HL-60 (cell line): ENCODE data around the gene TTC9C.
A peak's percentile ranks its signal among the peaks of the same experiment; 100 is the strongest.

Experiments used
- DNase-seq, 2 experiments: peaks; one replicate each; pipeline ENCODE4 v3.0.0-alpha.2; 2010 to 2020; ENCODE audit warnings: low read depth in 1 of 2, low spot score in 1 of 2
- H3K27ac ChIP-seq: fragments of 250-450 bp; sonication (Bioruptor Pico); replicated peaks from 2 replicates; pipeline ENCODE4 v1.5.1; 2020; ENCODE audit warnings: mild to moderate bottlenecking, moderate library complexity
- H3K27me3 ChIP-seq: fragments of 250-450 bp; sonication (Bioruptor Pico); 2 replicates; pipeline ENCODE4 v1.5.1; 2021; ENCODE audit warnings: mild to moderate bottlenecking, moderate library complexity; ENCODE audit not compliant: insufficient read depth, poor library complexity, severe bottlenecking
- H3K4me3 ChIP-seq: replicated peaks from 2 replicates; pipeline ENCODE4 v1.5.1; 2011; ENCODE audit warnings: mild to moderate bottlenecking, control low read depth, low read length; ENCODE audit not compliant: insufficient read depth
- GABPA ChIP-seq: IDR thresholded peaks from 2 replicates; pipeline ENCODE4 v1.6.1; 2012; ENCODE audit warnings: low read depth
- POLR2AphosphoS5 ChIP-seq: IDR thresholded peaks from 2 replicates; pipeline ENCODE4 v1.6.1; 2012; ENCODE audit warnings: low read depth
- SPI1 ChIP-seq: IDR thresholded peaks from 2 replicates; pipeline ENCODE4 v1.6.1; 2012; ENCODE audit warnings: low read depth, mild to moderate bottlenecking, borderline replicate concordance
- TF ChIP-seq, protein P1 (sequence below): IDR thresholded peaks from 2 replicates; pipeline ENCODE4 v1.6.1; 2012; ENCODE audit warnings: low read depth; ENCODE audit not compliant: insufficient replicate concordance
- TF ChIP-seq, protein P2 (sequence below): IDR thresholded peaks from one replicate; pipeline ENCODE4 v1.5.1; 2011; ENCODE audit warnings: low read length, control low read depth, inconsistent platforms; ENCODE audit not compliant: insufficient read depth

The TTC9C gene

DNA sequence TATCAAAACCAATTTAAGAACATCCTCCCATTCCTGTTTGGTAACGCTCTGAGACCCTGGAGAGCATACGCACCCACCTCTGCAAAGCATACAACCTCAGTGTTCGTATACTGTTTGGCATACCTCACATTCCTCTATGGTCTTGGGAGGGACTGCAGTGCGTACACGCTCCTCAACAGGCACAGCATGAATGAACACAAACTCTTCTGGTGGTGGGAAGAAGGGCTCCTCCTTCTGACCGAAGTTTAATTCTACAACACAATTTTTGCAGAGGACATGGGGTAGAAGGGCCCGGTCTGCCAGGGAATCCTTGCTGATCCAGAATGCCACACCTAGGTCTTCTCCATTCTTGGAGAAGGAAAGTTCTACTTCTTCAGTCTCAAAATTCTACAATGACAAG, 6.3 kb upstream of the TTC9C start:
- DNase-seq = no peak
- Histone ChIP-seq H3K27ac (no peak overlapping the region), H3K27me3 (no peaks in the 10 kb centered on the region)

DNA sequence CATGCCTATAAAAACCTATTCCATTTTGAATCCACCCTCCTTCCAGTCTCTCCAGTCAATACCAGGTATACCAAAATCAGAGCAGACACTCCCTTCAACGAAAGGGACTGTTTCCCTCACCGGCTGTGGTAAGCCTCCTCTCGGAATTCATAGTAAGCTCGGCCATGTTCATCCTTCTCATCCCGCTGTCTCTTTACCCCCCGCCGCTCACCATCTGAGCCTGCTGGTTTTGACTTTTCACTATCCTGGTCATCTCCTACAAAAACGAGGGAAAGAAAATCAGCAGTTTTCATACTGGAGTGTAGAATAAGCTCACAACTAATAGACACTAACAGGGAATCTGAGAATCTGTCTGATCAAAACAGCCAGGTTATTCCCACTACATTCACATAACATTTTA, 4.1 kb upstream of the TTC9C start:
- no peak overlapping the region for H3K27ac ChIP-seq
- TF ChIP-seq GABPA = no peak
- TF ChIP-seq, protein P1, sequence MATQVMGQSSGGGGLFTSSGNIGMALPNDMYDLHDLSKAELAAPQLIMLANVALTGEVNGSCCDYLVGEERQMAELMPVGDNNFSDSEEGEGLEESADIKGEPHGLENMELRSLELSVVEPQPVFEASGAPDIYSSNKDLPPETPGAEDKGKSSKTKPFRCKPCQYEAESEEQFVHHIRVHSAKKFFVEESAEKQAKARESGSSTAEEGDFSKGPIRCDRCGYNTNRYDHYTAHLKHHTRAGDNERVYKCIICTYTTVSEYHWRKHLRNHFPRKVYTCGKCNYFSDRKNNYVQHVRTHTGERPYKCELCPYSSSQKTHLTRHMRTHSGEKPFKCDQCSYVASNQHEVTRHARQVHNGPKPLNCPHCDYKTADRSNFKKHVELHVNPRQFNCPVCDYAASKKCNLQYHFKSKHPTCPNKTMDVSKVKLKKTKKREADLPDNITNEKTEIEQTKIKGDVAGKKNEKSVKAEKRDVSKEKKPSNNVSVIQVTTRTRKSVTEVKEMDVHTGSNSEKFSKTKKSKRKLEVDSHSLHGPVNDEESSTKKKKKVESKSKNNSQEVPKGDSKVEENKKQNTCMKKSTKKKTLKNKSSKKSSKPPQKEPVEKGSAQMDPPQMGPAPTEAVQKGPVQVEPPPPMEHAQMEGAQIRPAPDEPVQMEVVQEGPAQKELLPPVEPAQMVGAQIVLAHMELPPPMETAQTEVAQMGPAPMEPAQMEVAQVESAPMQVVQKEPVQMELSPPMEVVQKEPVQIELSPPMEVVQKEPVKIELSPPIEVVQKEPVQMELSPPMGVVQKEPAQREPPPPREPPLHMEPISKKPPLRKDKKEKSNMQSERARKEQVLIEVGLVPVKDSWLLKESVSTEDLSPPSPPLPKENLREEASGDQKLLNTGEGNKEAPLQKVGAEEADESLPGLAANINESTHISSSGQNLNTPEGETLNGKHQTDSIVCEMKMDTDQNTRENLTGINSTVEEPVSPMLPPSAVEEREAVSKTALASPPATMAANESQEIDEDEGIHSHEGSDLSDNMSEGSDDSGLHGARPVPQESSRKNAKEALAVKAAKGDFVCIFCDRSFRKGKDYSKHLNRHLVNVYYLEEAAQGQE = no peak
- no peak for TF ChIP-seq POLR2AphosphoS5
- no peak for TF ChIP-seq SPI1
- TF ChIP-seq, protein P2, sequence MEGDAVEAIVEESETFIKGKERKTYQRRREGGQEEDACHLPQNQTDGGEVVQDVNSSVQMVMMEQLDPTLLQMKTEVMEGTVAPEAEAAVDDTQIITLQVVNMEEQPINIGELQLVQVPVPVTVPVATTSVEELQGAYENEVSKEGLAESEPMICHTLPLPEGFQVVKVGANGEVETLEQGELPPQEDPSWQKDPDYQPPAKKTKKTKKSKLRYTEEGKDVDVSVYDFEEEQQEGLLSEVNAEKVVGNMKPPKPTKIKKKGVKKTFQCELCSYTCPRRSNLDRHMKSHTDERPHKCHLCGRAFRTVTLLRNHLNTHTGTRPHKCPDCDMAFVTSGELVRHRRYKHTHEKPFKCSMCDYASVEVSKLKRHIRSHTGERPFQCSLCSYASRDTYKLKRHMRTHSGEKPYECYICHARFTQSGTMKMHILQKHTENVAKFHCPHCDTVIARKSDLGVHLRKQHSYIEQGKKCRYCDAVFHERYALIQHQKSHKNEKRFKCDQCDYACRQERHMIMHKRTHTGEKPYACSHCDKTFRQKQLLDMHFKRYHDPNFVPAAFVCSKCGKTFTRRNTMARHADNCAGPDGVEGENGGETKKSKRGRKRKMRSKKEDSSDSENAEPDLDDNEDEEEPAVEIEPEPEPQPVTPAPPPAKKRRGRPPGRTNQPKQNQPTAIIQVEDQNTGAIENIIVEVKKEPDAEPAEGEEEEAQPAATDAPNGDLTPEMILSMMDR = no peak

More for the DNA sequence above, 6.3 kb upstream of the TTC9C start:
- H3K4me3 ChIP-seq = no peak overlapping the region
- TF ChIP-seq POLR2AphosphoS5 (no peak), GABPA (no peak), SPI1 (no peak)

DNA sequence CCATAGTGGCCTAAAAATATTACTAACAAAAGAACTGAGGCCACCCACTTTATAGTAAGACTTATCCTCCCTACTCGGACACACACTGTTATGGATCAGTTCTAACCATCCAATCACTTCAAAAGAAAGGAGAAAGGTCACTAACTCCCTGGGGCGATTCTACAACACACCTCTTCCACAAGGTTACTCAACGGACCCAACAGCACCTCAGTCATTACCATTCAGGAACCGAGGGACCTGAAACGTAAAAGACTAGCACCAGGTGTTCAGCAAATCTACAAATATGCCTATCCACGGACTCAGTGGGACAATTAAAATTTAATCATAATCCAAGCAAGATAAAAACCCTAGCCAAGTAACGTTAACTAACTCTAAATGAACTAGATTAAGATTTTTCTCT, 2.6 kb upstream of the TTC9C start:
- no peaks in the 10 kb centered on the region for H3K27me3 ChIP-seq
- peak overlapping the region; percentile 89 for H3K27ac ChIP-seq
- peak overlapping the region; percentile 93 for H3K4me3 ChIP-seq
- no peak for TF ChIP-seq POLR2AphosphoS5
- no peak for TF ChIP-seq SPI1
- TF ChIP-seq, protein P1 = no peak
- TF ChIP-seq GABPA = no peak
- TF ChIP-seq, protein P2 = no peak
- no peak for DNase-seq

More for the DNA sequence above, 4.1 kb upstream of the TTC9C start:
- H3K4me3 ChIP-seq = no peak overlapping the region
- H3K27me3 ChIP-seq = no peaks in the 10 kb centered on the region
- DNase-seq = no peak

DNA sequence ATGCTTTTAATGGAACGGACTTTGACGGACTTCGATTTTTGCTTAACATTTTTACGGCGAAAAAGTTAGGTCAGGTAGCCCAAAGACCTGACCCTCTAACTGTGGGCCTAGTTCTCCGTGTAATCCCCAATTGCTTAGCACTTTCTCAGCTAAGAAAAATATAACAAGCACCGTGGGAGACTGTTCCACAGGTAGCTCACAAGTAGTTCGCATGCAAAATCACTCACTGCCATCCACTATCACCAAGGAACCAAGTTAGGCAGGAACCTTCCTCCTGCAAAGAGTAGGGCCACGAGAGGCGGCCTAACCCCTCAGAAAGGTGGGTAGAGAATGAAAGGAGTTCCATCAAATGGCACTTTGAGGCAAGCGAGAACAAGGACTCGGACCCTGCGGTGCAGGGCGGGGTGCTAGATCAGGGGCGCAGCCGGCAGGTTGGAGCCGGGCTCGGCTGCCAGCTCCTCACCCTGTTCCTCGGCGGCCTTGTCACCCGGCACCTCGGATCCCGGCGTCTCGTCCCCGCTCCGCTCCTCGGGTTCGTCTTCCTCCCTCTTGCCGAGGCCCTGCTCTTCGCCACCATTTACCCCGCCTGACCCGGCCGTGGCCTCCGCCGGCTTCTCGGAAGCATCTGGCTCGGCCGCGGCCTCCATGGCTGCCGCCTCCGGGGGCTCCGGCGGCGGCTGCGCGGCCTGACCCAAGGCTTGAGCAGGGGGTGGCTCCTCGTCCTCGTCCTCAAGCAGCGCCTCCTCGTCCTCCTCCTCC, 2.0 kb upstream of the TTC9C start:
- TF ChIP-seq POLR2AphosphoS5 (no peak), SPI1 (no peak), GABPA (no peak)
- TF ChIP-seq, protein P2 = no peak
- TF ChIP-seq, protein P1 = no peak
- Histone ChIP-seq H3K27me3 (no peaks in the 10 kb centered on the region), H3K4me3 (peak overlapping the region; percentile 93), H3K27ac (peak overlapping the region; percentile 89)
- DNase-seq = no peak
